Parathyroid adenoma (tissue), 2 donors: ENCODE measurements around the gene DLX2.

Experiments used
- H2AFZ ChIP-seq: fragments of 300-600 bp; sonication (generic); one replicate; pipeline ENCODE4 v1.7.0; 2017; ENCODE audit warnings: antibody characterized with exemption, mild to moderate bottlenecking
- H3K27ac ChIP-seq: fragments of 300-600 bp; sonication (generic); one replicate; pipeline ENCODE4 v1.7.0; 2017
- H3K27me3 ChIP-seq: fragments of 300-600 bp; sonication (generic); one replicate; pipeline ENCODE4 v1.7.0; 2017; ENCODE audit warnings: low read length; ENCODE audit not compliant: control insufficient read depth, insufficient read depth
- H3K36me3 ChIP-seq: fragments of 300-600 bp; sonication (generic); one replicate; pipeline ENCODE4 v1.7.0; 2017; ENCODE audit warnings: low read length; ENCODE audit not compliant: control insufficient read depth, insufficient read depth
- H3K4me1 ChIP-seq: fragments of 300-600 bp; sonication (generic); one replicate; pipeline ENCODE4 v1.7.0; 2017; ENCODE audit warnings: control low read depth
- H3K4me2 ChIP-seq: fragments of 300-600 bp; sonication (generic); one replicate; pipeline ENCODE4 v1.7.0; 2017; ENCODE audit warnings: low read length
- H3K4me3 ChIP-seq: fragments of 300-600 bp; sonication (generic); one replicate; pipeline ENCODE4 v1.7.0; 2017; ENCODE audit warnings: low read depth, low read length
- H3K79me2 ChIP-seq: fragments of 300-600 bp; sonication (generic); one replicate; pipeline ENCODE4 v1.7.0; 2017; ENCODE audit warnings: control low read depth
- H3K9ac ChIP-seq: fragments of 300-600 bp; sonication (generic); one replicate; pipeline ENCODE4 v1.7.0; 2017; ENCODE audit warnings: mild to moderate bottlenecking
- H3K9me3 ChIP-seq: fragments of 300-600 bp; sonication (generic); one replicate; pipeline ENCODE4 v1.7.0; 2017; ENCODE audit warnings: low read length; ENCODE audit not compliant: control insufficient read depth
- CTCF ChIP-seq: fragments of 300-600 bp; sonication (generic); IDR thresholded peaks from one replicate; pipeline ENCODE4 v1.7.0; 2017; ENCODE audit warnings: antibody characterized with exemption, mild to moderate bottlenecking
- donor health status: primary hyperparathyroidism.

Gene DLX2

GRCh38 chr2:172058660-172059059, 44.0 kb downstream of the DLX2 start:
- H3K9ac ChIP-seq = no peak overlapping the region
- H3K4me2 ChIP-seq = no peak overlapping the region
- no peaks in the 10 kb centered on the region for H3K9me3 ChIP-seq
- H3K27ac ChIP-seq = no peak overlapping the region
- no peak overlapping the region for H2AFZ ChIP-seq
- TF ChIP-seq CTCF = no peak
- H3K79me2 ChIP-seq = no peaks in the 10 kb centered on the region
- H3K4me3 ChIP-seq = no peak overlapping the region
- no peaks in the 10 kb centered on the region for H3K27me3 ChIP-seq
- no peaks in the 10 kb centered on the region for H3K36me3 ChIP-seq
- no peaks in the 10 kb centered on the region for H3K4me1 ChIP-seq

- H3K4me2 ChIP-seq = no peak overlapping the region
- H3K27ac ChIP-seq = no peak overlapping the region
- no peaks in the 10 kb centered on the region for H3K79me2 ChIP-seq
- H3K4me3 ChIP-seq = no peak overlapping the region
- no peaks in the 10 kb centered on the region for H3K4me1 ChIP-seq
- no peak overlapping the region for H3K9ac ChIP-seq
- no peak overlapping the region for H2AFZ ChIP-seq
- H3K36me3 ChIP-seq = no peaks in the 10 kb centered on the region
- no peaks in the 10 kb centered on the region for H3K9me3 ChIP-seq
- no peak for TF ChIP-seq CTCF
- H3K27me3 ChIP-seq = no peaks in the 10 kb centered on the region
Measured at GRCh38 chr2:172056293-172056692, 46.4 kb downstream of the DLX2 start.

- no peak overlapping the region for H3K4me2 ChIP-seq
- no peak overlapping the region for H2AFZ ChIP-seq
- H3K36me3 ChIP-seq = no peaks in the 10 kb centered on the region
- no peak overlapping the region for H3K9ac ChIP-seq
- no peaks in the 10 kb centered on the region for H3K79me2 ChIP-seq
- no peaks in the 10 kb centered on the region for H3K9me3 ChIP-seq
- H3K27me3 ChIP-seq = no peaks in the 10 kb centered on the region
- H3K4me1 ChIP-seq = no peaks in the 10 kb centered on the region
- TF ChIP-seq CTCF = no peak
- H3K4me3 ChIP-seq = no peak overlapping the region
- no peak overlapping the region for H3K27ac ChIP-seq
Measured at GRCh38 chr2:172053486-172053885, 49.2 kb downstream of the DLX2 start.

- no peaks in the 10 kb centered on the region for H3K36me3 ChIP-seq
- no peaks in the 10 kb centered on the region for H3K27me3 ChIP-seq
- H3K4me3 ChIP-seq = no peak overlapping the region
- no peak overlapping the region for H3K9ac ChIP-seq
- TF ChIP-seq CTCF = no peak
- H3K4me1 ChIP-seq = no peaks in the 10 kb centered on the region
- no peak overlapping the region for H3K4me2 ChIP-seq
- H2AFZ ChIP-seq = no peak overlapping the region
- no peaks in the 10 kb centered on the region for H3K79me2 ChIP-seq
- H3K27ac ChIP-seq = no peak overlapping the region
- H3K9me3 ChIP-seq = no peaks in the 10 kb centered on the region
Measured at GRCh38 chr2:172052000-172052983, 50.4 kb downstream of the DLX2 start.
